ENCODE measurements around the gene DAGLA.

The DAGLA gene

DNA sequence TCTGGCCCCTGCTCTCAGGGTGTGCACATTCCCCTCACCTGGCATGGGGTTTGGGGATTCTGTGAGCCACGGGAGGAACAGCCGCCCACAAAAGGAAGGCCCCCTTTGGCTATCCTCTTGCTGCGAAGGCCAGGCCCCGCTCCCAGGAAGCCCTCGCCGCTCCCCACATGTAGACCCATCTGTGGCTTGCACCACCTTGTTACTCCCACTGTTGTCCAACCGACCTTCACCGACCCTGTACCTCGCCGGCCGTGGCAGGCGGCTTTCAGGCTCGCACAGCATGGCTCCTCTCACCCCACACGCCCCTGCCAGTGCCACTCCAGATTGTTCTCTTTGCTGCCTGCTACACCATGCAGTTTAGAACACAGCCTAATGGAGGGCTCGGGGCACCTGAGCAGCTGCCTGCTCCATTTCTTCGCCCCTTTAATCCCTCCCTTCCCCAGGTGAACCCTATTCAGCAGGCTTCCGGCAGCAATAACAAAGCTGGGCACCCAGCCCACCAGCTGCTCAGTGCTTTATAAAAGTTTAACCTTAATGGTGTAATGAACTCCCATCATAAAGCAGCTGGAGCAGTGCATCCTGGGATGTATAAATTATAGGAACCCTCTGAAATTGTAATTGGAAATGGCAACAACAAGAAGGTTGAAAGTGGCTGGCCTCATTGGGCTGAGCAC lies 10.7 kb downstream of the DAGLA start:
- Histone ChIP-seq H3K79me2 (ENCODE audit: insufficient read depth, low read length) (no peaks in the 10 kb centered on the region), H3K9ac (ENCODE audit: low read length) (no peak overlapping the region), H3K4me2 (ENCODE audit: low read length) (no peak overlapping the region), H3F3A (ENCODE audit: insufficient read depth, low read length) (no peaks in the 10 kb centered on the region), H4K20me1 (ENCODE audit: insufficient read depth, low read length) (no peaks in the 10 kb centered on the region), H3K27ac (ENCODE audit: low read depth, low read length, poor library complexity, severe bottlenecking) (no peak overlapping the region), H3K27me3 (ENCODE audit: insufficient read depth, low read length) (peaks cover 6% of the 10 kb centered on the region), H3K4me3 (ENCODE audit: low read depth, low read length, poor library complexity, severe bottlenecking) (no peak overlapping the region), H3K9me3 (ENCODE audit: low read length) (no peaks in the 10 kb centered on the region), H3K4me1 (ENCODE audit: insufficient read depth, low read length, severe bottlenecking) (no peaks in the 10 kb centered on the region), H2AFZ (ENCODE audit: low read length) (no peak overlapping the region), H3K36me3 (ENCODE audit: insufficient read depth, low read length) (no peaks in the 10 kb centered on the region), H3K9me2 (ENCODE audit: low read depth, low read length) (no peaks in the 10 kb centered on the region)
- TF ChIP-seq EZH2 (IDR thresholded peaks at IDR 0.05; ENCODE audit: borderline replicate concordance, low read length) = no peak
- TF ChIP-seq, protein P1, sequence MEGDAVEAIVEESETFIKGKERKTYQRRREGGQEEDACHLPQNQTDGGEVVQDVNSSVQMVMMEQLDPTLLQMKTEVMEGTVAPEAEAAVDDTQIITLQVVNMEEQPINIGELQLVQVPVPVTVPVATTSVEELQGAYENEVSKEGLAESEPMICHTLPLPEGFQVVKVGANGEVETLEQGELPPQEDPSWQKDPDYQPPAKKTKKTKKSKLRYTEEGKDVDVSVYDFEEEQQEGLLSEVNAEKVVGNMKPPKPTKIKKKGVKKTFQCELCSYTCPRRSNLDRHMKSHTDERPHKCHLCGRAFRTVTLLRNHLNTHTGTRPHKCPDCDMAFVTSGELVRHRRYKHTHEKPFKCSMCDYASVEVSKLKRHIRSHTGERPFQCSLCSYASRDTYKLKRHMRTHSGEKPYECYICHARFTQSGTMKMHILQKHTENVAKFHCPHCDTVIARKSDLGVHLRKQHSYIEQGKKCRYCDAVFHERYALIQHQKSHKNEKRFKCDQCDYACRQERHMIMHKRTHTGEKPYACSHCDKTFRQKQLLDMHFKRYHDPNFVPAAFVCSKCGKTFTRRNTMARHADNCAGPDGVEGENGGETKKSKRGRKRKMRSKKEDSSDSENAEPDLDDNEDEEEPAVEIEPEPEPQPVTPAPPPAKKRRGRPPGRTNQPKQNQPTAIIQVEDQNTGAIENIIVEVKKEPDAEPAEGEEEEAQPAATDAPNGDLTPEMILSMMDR (IDR thresholded peaks at IDR 0.05; ENCODE audit: low read length) = no peak

DNA sequence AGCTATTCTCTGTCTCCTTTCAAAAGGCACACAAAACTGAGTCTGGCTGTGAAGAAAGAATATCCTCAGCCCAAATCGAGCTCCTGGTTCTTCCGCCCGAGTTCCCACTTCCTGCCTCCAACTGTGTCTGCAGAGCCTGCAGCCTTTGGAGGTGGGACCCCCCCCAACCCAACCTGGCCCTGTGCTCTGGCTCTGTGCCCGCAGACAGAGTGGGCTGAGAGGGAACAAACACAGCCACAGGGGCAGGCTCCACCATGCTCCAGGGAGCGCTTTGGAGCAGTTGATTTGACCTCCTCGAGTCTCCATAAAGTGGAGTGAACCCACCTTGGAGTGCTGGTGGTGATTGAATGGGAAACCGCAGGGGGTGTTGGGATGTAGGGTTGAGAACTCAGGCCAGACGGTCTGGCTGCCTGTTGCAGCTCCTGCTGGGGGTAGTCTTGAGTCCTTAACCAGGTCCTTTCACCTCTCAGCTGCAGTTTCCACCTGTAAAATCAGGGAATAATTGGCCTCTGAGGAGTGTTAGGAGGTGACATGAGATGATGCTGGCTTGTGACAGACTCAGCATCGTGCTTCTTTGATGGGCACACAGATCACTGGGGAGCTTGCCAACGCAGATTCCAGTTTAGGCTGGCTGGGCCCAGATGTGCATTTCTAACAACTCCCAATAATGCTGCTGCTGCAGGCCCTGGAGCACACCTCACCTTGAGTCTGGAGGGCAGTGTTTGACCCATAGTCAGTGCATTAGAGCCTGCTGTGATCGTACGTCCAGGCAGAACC lies 11.4 kb downstream of the DAGLA start:
- H3K4me2 ChIP-seq (ENCODE audit: low read length) = no peak overlapping the region
- H3F3A ChIP-seq (ENCODE audit: insufficient read depth, low read length) = no peaks in the 10 kb centered on the region
- H3K4me3 ChIP-seq (ENCODE audit: low read depth, low read length, poor library complexity, severe bottlenecking) = no peak overlapping the region
- H3K4me1 ChIP-seq (ENCODE audit: insufficient read depth, low read length, severe bottlenecking) = no peaks in the 10 kb centered on the region
- H4K20me1 ChIP-seq (ENCODE audit: insufficient read depth, low read length) = no peaks in the 10 kb centered on the region
- no peaks in the 10 kb centered on the region for H3K9me2 ChIP-seq (ENCODE audit: low read depth, low read length)
- H3K27me3 ChIP-seq (ENCODE audit: insufficient read depth, low read length) = peaks cover 6% of the 10 kb centered on the region
- no peaks in the 10 kb centered on the region for H3K9me3 ChIP-seq (ENCODE audit: low read length)
- H3K9ac ChIP-seq (ENCODE audit: low read length) = no peak overlapping the region
- TF ChIP-seq, protein P1 (IDR thresholded peaks at IDR 0.05; ENCODE audit: low read length) = no peak
- no peak for TF ChIP-seq EZH2 (IDR thresholded peaks at IDR 0.05; ENCODE audit: borderline replicate concordance, low read length)
- H3K36me3 ChIP-seq (ENCODE audit: insufficient read depth, low read length) = no peaks in the 10 kb centered on the region
- H2AFZ ChIP-seq (ENCODE audit: low read length) = no peak overlapping the region
- H3K79me2 ChIP-seq (ENCODE audit: insufficient read depth, low read length) = no peaks in the 10 kb centered on the region
- H3K27ac ChIP-seq (ENCODE audit: low read depth, low read length, poor library complexity, severe bottlenecking) = no peak overlapping the region

DNA sequence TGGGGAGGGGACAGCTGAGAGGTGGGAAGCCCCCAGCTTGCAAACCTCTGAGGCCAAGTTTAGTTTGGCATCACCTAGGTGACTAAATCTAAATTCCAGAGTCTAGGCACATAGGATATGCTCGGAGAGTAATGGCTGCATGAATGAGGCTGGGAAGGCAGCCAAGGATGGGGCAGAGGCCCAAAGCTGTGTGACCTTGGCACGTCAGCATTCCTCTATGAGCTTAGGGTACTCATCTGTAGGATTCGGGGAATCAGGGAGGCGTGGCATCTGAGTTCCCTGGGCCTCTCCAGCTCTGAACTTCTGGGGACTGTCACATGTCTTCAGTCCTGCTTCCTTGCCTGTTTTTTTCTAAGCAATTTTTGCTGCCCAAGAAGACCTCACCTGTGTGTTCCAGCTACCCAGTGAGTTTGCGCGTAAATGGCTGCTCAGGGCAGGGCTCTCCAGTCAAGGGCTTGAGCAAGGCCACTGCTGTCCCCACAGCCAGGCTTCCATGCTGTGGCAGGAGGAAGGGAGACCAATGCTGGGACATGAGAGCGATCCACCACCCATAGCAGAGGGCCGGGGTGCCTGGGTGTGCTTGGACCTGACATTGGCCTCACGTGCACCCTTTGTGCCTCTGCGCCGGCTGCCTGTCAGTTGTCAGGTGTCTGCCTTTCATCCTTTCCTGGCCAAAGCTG lies 13.9 kb downstream of the DAGLA start:
- no peaks in the 10 kb centered on the region for H3F3A ChIP-seq (ENCODE audit: insufficient read depth, low read length)
- H2AFZ ChIP-seq (ENCODE audit: low read length) = no peak overlapping the region
- H3K9me3 ChIP-seq (ENCODE audit: low read length) = no peaks in the 10 kb centered on the region
- no peaks in the 10 kb centered on the region for H4K20me1 ChIP-seq (ENCODE audit: insufficient read depth, low read length)
- H3K79me2 ChIP-seq (ENCODE audit: insufficient read depth, low read length) = no peaks in the 10 kb centered on the region
- TF ChIP-seq EZH2 (IDR thresholded peaks at IDR 0.05; ENCODE audit: borderline replicate concordance, low read length) = no peak
- TF ChIP-seq, protein P1 (IDR thresholded peaks at IDR 0.05; ENCODE audit: low read length) = no peak
- no peaks in the 10 kb centered on the region for H3K9me2 ChIP-seq (ENCODE audit: low read depth, low read length)
- H3K4me3 ChIP-seq (ENCODE audit: low read depth, low read length, poor library complexity, severe bottlenecking) = no peak overlapping the region
- H3K9ac ChIP-seq (ENCODE audit: low read length) = no peak overlapping the region
- H3K27me3 ChIP-seq (ENCODE audit: insufficient read depth, low read length) = peaks cover 6% of the 10 kb centered on the region
- no peaks in the 10 kb centered on the region for H3K4me1 ChIP-seq (ENCODE audit: insufficient read depth, low read length, severe bottlenecking)
- no peak overlapping the region for H3K4me2 ChIP-seq (ENCODE audit: low read length)
- H3K27ac ChIP-seq (ENCODE audit: low read depth, low read length, poor library complexity, severe bottlenecking) = no peak overlapping the region
- H3K36me3 ChIP-seq (ENCODE audit: insufficient read depth, low read length) = no peaks in the 10 kb centered on the region

Measured in OCI-LY1 (cell line).